GM19438 (cell line): ENCODE measurements around the gene PTCH2.
"Not testable (repeated sequence)": the region's sequence is repeated elsewhere in the genome, so short reads cannot be mapped to it uniquely, and the experiment has no call there.

ENCODE experiments used
- ATAC-seq: cut with Tn5 transposase; IDR thresholded peaks from one replicate; pipeline ENCODE4 v1.9.1; 2021; ENCODE audit warnings: low read depth; ENCODE audit not compliant: unreplicated experiment

PTCH2 gene

DNA sequence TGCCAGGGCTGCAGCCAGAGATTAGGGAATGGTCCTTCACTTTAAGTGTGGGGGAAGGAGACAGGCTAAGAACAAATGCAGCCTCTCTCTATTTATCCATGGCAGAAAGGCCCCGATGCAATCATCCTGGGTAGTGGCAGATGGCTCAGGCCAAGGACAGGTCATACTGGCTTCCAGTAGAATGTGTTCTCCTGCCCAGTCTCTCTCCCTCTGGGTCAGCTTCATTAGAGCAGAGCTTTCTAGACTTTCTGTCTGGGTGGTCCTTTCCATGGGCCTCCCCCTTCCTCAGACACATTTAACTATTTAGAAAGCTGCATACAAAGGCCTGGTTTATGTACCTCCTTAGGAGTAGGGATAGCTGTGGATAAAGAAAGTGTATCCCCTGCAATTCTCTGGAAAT is 4.8 kb upstream of the PTCH2 start:
- no peak for ATAC-seq

- ATAC-seq = no peak
Measured at GRCh38 chr1:44846985-44847384, 3.9 kb upstream of the PTCH2 start.

DNA sequence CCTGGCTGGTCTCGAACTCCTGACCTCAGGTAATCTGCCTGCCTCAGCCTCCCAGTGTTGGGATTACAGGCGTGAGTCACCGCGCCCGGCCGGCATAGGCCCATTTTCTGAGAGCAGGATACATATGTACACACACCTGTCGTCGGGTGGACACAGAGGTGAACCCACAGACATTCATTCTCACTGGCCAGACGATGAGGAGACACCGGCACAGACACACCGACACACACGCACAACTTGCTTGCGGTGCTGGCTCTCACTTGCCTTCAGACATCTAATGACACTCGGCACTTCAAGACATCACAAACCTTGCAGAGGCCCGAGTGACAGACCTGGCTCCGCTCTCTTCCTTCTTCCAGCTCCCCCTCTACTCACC is 579 bp downstream of the PTCH2 start:
- ATAC-seq = no peak

DNA sequence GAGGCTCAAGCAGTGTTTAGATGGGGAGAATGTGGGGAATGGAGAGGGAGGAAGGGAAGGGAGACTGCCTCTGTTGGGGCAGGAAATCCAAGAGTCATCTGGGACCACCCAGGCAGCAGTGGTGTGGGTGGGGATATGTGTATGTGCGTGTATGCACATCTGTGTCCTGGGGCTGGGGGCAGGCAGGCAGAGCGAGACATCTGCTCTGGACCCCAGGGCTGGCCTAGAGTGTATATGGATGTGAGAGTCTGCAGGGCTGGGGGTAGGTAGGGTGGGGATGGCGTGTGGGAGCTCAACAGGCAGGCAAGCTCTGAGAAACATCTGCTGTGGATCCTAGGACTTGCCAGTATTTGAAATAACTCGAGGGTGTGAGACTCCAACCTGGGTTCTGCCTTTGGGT is 3.5 kb downstream of the PTCH2 start:
- ATAC-seq = no peak

DNA sequence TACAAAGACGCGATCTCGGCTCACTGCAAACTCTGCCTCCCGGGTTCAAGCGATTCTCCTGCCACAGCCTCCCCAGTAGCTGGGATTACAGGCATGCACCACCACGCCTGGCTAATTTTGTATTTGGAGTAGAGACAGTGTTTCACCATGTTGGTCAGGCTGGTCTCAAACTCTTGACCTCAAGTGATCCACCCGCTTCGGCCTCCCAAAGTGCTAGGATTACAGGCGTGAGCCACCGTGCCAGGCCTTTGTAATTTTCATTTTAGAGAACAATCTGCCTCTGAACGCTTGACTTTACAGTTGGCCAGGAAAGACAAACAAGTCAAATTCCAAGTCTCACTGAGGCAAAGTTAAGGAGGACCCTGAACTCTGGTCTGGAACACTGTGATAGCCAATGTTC is 4.8 kb downstream of the PTCH2 start:
- ATAC-seq = not testable (repeated sequence)

DNA sequence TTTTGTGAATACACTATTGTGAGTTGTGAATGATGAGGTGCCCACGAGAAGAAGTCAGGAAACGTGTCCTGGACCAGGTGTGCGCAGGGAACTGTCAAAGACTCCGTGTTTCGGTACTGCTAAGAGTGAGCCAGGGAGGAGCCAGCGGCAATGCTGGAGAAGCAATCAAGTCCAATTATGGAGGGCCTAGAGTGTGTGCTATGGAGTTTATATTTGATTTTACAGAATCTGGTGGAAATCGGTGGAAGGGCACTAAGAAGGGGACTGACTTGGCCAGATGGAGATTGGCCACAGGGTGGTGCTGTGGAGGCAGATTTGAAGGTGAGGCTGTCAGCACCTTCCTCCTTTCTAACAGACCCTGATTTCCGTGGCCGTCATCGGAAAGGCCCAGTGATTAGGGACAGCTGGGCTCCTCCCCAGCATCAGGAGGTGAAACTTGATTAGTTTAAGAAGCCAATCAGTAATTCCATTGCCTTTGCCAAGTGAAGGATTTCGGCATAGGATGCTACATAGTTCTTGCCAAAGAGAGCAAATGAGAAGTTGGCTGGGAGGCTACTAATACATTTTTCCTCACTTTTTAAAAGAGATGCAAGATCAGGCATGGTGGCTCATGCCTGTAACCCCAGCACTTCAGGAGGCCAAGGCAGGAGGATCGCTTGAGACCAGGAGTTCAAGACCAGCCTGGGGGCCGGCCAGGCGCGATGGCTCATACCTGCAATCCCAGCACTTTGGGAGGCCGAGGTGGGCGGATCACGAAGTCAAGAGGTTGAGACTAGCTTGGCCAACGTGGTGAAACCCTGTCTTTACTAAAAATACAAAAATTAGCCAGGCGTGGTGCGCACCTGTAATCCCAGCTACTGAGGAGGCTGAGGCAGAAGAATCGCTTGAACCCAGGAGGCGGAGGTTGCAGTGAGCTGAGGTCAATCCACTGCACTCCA is 7.0 kb downstream of the PTCH2 start:
- ATAC-seq = peak; percentile 68

DNA sequence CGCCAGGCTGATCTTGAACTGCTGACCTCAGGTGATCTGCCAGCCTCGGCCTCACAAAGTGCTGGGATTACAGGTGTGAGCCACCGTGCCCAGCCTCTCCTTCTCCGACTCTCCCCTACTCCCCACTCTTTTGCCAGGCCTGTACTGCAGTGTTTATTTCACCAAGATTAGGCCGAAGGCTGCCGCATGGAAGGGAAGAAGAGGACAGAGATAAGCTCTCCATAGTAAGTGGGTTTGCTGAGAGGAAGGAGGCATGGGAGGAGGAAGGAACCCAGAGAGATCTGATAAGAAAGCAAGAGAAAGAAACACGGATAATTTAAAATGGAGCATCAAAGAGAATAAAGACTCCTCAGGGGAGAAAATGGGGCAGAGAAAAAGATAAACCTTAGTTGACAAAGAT is 8.7 kb downstream of the PTCH2 start:
- no peak for ATAC-seq

DNA sequence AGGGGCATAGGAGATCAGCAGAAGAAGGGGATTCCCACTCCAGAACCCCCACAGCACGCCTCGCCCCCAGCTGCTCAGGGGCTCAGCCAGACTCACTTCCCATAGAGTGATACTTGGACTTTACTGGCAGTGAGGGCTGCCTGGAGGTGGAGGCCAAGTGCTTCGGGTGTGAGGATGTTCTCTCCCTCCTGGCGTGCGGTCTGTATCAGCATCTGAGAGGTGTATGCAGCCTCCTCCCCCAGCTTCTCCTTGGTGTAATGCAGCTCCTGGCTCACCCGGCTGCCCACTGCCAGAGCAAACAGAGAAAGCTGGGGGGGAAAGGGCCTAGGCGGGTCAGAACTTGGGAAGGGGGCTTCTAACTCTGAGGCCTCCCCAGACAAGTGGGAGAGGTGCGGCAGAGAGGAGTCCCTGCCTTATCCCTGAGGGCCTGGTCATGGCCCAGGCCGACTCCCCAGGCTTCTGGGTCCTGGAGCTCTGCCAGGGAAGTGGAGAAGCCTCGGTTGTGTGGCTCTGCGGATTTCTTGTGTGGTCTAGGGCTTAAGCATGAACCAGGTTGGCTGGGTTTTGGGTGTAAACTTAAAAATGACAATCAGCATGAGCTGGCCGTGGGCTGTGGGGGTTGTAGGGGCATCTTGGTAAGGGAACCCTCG is 10.9 kb downstream of the PTCH2 start:
- ATAC-seq = no peak

DNA sequence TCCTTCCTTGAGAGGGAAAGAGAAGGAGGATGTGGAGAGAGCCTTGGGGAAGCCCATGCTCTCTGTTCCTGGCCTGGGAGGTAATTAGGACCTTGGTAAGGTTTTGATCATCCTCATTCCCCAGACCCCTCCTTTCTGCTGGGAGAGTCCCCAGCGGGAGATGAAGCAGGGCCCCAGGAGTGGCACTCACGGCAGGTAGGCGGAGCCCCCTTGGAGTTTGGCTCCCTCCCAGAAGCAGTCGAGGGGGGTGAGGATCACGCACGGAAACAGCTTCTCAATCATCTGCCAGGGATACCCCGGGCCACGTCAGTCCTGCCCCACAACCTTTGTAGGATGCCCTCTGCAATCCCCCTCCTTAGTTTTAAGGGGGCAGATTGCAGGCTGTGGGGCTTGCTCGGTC is 11.5 kb downstream of the PTCH2 start:
- ATAC-seq = no peak

- no peak for ATAC-seq
Measured at GRCh38 chr1:44830900-44831304, 12.2 kb downstream of the PTCH2 start.

DNA sequence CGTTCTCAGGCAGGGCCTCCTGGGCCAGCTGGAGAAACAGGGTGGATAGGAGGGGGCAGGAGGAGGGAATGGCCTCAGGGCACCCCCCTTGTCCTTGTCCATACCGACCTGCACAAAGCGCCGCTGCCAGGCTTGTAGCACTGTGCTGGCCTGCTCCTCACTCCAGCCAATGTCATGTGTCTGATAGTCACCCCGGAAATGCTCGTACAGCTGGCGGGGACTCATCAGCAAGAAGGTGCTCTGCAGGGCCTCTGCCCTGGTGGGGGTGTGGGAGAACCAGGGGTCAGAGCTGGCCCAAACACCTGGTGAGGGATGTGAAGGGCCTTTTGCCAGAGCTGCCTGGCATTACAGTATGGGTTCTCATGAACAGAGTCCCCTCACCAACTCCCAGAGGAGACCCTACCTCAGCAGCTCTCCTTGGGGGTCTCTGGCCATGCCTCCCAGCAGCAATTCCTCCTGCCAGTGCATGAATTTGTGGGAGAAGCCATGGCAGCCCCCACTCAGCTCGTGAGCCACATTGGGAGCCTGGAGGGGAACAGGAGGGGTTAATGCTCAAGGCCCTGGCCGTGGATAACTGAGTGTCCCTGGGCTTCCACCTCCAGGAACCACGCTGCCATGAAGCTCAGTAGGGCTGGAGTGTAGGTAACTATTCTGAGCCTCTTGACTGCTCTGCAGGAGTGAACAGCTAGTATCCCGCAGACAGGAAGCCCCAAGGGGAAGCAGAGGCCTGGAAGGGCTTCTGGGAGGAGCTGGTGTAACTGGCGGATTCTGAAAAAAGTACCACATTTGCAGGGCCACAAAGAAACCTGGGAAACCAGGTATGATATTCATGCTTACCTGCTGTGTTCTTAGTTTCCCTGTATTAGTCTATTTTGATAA is 13.3 kb downstream of the PTCH2 start:
- ATAC-seq = no peak

DNA sequence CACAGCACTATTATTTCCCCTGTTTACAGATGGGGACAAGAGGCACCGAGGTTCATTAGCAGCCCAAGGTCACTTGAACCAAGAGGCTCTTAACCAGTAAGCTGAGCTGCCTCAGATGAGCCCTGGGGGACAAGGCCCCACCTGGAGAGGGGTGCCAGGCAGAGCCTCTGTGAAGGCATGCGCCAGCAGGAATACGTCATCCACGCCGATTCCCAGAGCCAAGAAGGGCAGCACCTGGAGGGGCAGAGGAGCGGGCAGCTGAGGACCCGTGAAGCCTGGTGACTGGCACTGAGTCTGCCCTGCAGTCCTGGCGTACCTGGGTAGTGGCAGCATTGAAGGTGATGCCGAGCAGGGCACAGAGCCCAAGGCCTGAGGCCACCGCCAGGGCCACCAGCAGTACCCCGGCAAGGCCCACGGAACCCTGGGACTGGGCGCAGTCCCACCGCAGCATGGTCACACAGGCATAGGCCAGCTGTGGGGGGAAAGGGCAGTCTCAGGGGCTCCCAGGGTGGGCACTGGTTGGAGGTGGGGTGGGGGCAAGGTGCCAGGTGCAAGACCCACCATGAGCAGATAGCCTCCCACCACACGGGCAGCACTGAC is 14.1 kb downstream of the PTCH2 start:
- ATAC-seq = no peak

GRCh38 chr1:44828003-44828651 is 14.9 kb downstream of the PTCH2 start:
- ATAC-seq = no peak

DNA sequence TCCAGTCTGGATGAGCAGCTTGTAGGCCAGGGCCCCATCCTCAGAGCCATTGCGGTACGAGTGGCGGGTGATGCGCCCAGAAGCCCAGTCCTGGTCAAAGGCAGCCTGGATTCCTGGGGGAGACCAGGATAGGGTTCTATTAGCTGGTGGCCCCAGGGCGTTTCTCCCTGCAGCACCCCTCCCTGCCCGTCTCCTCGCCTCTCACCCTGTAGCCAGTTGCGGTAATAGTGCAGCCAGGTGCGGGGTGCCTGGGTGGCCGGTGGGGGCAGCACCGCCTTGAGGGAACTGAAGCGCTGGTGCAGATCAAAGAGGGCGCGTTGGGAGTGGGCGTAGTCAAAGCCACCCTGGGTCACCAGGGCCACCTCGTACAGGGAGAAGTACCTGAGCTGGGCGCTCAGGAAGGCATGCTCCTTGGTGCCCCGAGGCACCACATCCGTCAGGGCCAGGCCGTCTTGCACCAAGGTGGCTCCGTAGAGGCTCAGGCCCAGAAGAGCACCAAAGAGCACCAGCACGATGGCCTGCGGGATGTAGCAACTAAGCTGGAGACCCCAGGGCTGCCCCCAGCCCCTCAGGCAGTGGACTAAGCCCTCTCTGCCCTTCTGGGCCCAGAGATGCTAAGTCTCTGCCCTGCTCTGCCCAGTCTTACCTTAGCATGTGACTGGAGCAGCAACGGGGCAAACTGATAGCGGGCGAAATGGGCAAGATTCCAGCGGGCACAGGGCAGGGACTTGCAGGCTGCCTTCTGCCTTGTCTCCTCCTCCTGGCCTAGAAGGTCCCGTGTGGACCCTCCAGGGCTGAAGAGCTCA is 15.7 kb downstream of the PTCH2 start:
- no peak for ATAC-seq

- ATAC-seq = no peak
Measured at GRCh38 chr1:44826375-44827196, 16.5 kb downstream of the PTCH2 start.

DNA sequence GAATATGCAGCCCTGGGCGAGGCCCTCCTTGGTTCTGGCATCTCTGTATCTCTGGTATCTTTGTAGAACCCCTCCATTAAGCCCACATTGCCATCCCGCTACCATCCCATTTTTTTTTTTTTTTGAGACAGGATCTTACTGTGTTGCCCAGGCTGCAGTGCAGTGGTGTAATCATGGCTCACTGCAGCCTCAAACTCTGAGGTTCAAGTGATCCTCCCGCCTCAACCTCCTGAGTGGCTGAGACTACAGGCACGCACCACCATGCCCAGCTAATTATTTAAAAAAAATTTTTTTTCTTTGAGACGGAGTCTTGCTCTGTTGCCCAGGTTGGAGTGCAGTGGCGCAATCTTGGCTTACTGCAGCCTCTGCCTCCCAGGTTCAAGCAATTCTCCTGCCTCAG is 18.7 kb downstream of the PTCH2 start:
- ATAC-seq = not testable (repeated sequence)

DNA sequence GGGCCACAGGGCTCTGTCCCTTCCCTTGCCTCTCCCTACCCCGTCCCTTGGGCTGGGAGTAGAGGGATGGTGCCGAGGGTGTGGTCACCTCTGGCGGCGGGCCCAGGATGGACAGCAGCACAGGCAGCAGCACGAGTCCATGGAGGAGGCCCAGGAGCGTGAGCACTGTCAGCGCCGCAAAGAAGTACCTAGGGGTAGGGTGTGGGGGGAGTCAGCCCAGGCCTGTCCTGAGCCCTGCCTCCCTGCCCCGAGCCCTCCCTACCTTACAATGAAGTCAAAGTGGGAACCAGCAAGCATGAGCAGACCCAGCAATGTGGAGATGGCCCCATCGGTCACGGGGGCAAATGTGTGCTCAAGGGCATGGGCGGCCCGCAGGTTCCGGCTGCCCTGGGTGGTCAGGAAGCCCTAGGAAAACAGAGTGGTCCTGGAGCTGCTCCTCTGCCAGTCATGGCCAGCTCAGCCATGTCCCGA is 20.0 kb downstream of the PTCH2 start:
- ATAC-seq = no peak

DNA sequence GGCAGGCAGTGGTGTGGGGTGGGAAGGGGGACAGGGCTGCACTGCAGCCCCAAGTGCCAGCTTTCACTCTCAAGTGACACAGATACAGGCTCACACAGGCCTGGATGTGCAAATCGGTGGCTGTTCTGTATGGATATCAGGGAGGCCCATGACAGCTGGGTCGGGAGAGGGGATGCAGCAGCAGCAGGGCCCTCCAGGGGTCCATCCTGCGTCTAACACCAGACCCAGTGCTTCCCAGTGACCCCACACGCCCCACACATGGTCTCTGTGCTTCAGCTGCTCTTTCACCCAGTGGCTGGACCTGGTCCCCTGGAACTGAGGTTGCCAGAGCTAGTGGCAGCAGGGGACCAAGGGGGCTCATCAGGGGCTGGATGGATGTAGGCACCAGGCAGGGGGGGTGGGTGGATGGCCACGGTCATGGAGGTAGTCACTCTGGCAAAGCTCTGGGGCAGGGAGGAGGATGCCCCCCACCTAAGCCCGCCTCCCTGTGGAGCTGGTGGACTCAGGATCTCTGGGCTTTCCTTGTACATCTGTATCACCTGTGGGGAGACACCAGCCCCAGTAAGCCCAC is 20.8 kb downstream of the PTCH2 start:
- no peak for ATAC-seq
